ENCODE results near the gene MINDY1. TPM values are rescaled to one million over a fixed set of nuclear protein-coding genes. Genes with fewer than 3 reads are reported as not detected.

Gene MINDY1
- total RNA-seq, 1 donor from 2014 or later: 9.9 TPM

DNA sequence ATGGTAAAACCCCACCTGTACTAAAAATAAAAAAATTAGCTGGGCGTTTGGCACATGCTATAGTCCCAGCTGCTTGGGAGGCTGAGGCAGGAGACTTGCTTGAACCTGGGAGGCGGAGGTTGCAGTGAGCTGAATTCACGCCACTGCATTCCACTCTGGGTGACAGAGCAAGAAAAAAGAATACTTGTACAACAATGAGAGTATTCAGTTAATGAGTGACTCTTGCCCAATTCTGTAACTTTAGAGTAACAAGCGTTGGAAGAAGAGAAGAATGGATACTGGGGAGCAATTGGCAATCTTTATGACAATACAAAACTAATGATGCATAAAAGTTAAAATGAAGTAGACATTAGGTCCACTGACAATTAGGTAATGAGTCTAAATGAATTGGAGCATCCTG, 14.1 kb downstream of the MINDY1 start:
- DNase-seq (ENCODE audit: low read depth in 2 of 2): no peak

DNA sequence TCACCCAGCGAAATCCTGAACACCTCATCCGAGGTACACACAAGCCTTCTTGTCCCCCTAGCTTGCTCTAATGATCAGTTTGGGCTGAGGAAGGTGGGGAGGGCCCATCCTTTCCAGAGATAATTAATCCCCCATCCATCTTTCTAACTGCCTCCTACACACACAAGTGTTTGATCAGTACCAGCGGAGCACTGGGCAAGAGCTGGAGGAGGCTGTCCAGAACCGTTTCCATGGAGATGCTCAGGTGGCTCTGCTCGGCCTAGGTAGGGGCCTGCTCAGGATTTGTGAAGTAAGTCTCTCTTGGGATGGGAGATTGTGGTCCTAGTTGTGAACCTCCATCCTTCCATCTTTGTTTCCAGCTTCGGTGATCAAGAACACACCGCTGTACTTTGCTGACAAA, 18.8 kb downstream of the MINDY1 start:
- no peak for DNase-seq (ENCODE audit: low read depth in 2 of 2)

GRCh38 chr1:150985179-150985825, 21.4 kb downstream of the MINDY1 start:
- DNase-seq (ENCODE audit: low read depth in 2 of 2): no peak

DNA sequence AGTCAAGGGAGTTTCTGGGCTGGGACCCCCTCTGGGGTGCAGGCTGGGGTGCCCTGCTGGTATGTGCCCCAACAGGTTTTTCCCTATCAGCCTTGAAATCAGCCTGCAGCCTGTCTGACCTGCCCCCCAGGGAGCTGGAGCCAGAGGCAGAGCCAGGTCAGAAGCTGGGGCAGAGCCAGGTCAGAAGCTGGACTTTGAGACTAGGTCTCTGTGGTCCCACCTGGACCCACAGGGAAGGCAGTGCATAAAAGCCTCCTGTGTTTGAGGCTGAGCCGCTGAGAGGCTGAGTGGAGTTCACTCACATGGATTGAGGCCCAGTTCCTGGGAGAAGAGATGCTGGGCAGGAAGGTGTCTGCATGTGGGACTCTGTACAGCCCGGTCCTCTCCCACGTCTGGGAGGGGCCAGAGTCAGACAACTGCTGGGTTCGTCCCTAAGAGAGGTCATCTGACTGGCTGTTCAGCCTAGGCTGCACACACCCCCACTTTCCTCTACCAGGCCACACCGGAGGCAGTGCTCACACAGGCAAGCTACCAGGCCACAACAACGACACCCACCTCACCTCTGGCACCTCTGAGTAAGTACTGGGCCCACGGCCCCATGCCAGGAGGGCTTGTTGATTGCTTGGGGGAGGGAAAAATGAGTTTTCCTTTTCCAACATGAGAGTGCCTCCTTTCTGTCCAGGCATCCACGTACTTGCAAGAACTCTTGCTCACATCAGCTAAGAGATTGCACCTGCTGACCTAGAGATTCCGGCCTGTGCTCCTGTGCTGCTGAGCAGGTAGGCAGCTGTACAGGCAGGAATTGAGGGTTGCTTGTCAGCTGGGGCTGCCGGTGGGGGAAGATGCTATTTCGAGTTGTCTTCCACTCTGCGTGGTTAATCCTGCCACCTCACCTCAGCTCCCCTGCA, 24.6 kb downstream of the MINDY1 start, which contains the start of gene ANXA9:
Gene ANXA9 (plus strand): TSS at position 488 of the 908 bp plus-strand sequence. CDS start 814 bp downstream, outside the sequence.
- no peak for DNase-seq (ENCODE audit: low read depth in 2 of 2)

GRCh38 chr1:150981177-150981804, 25.4 kb downstream of the MINDY1 start:
- DNase-seq (ENCODE audit: low read depth in 2 of 2): no peak

DNA sequence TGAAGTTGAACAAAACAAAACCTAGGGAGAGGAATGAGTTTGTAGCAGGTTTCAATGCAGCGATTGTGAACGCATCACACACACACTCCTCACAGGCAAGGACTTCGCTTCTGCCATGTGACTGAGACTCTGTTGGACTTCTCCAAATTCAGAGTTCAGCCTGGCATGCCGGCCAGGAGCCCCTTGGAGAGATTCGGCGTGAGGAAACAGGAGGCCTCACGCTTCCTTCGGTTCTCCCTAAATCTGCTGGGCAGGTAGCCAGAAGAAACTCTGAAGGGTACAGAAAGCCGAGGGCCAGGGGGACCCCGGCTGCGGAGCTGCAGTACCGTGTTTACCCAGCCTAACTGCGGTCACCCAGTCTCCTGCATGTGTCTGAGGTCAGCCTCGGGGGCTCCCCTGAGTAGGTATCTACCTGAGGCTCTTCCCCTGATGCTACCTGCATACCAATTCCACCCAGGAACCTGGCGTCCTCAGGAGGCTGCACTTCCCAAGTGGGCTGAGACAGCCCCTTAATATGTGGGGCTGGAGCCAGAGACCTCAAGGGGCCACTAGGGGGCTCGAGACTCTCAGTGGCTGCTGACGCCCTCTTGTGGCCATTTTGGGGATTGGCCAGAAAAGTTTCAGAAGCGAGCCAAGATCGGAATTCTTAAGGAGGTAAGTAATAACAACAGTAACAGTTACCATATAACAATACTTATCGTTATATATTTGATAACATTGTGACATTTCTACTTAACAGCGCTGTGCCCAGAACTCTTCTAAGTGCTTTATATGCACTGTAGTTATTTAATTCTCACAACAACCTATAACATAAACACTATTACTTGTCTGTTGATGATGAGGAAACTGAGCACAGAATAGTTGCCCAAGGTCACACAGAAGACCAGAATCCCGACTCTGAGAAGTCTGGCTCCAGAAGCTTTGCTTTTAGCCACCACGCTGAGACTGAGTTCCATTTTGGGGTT, 27.3 kb downstream of the MINDY1 start:
- peak; percentile 84 to 87 for DNase-seq (ENCODE audit: low read depth in 2 of 2)

DNA sequence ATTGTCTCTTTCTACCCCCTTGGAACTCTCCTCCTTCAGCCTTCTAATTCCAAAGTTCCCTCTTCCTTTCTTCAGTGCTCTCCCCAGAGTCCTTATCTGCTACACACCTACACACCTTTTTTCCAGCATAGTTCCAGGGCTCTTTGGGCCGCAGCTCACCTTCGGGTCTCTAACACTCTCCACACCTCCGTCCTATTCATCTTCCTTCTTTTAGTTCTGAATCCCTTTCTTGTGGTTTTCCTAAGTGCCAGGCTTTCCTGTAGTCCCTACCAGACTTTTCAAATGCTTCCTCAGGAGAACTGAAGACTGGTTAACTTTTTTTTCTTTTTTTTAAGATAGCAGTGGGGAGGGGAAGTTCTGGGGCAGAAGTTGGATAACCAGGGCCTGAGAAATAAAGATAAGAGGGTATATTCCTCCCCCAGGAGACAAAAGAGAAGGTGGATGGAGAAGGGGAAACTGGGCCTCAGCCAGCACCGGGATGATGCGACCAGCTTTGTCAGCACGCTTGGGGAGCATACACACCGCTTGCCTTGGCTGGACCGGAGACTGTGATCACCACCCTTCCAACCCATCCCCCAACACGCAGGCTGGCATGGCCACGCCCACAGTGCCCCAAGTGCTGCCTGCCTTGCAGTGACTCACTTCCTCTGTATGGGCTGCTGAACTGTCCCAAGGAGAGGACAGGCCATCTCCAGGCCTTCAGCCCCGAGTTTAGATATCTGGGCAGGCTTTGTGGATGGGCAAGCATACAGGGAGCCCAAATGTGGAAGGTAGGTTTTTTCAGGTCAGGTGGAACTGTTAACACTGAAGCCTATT, 29.6 kb downstream of the MINDY1 start:
- peak; percentile 22 to 59 for DNase-seq (ENCODE audit: low read depth in 2 of 2)

DNA sequence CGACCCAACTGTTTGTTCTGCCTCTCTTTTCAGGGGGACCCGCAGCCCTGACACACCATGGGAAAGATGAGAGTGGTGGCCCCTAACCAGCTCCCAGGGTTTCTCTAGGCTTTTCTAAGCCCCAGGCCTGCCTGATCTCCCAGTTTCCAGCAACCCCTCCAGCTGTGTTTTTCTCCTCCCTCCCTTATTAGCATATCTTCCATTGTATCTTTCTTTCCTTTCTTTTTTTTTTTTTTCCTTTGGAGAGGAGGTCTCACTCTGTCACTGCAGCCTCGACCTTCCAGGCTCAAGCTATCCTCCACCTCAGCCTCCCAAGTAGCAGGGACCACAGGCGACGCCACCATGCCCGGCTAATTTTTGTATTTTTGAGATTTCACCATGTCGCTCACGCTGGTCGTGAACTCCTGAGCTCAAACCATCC, 30.3 kb downstream of the MINDY1 start:
- no peak for DNase-seq (ENCODE audit: low read depth in 2 of 2)

GRCh38 chr1:150974580-150975478, 31.9 kb downstream of the MINDY1 start, which contains the start of gene CERS2:
CERS2 (minus strand) TSS chr1:150974835; CDS start chr1:150969090, 5,745 bp downstream.
- peak; percentile 82 to 87 for DNase-seq (ENCODE audit: low read depth in 2 of 2)

GRCh38 chr1:150973836-150974579, 32.7 kb downstream of the MINDY1 start:
- DNase-seq (ENCODE audit: low read depth in 2 of 2): peak; percentile 44 to 49

GRCh38 chr1:150973258-150973835, 33.4 kb downstream of the MINDY1 start:
- DNase-seq (ENCODE audit: low read depth in 2 of 2): peak; percentile 24 to 30

DNA sequence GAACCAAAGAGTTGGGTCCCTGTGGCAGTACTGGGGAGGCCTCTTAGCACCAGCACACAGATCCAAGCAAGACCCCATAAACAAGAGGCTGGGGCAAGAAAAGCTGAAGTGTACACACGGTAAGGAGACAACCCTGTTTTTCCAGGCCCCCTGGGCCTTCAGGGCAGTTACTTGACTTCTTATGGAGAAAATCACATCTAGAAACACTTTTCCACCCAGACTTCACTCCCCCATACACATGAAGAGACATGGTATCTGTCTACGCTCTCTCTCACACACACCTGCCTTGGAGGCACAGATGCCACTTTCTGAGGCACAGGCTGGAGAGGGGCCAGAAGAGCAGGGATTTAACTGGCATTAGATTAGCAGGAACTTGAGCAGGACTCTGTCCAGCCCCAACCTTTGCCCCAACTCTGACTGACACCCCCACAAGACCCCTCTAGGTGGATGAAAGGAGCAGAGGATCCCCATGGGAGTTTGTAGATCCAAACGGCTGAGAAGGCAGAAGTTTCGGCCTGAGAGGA, 34.2 kb downstream of the MINDY1 start:
- DNase-seq (ENCODE audit: low read depth in 2 of 2): no peak

DNA sequence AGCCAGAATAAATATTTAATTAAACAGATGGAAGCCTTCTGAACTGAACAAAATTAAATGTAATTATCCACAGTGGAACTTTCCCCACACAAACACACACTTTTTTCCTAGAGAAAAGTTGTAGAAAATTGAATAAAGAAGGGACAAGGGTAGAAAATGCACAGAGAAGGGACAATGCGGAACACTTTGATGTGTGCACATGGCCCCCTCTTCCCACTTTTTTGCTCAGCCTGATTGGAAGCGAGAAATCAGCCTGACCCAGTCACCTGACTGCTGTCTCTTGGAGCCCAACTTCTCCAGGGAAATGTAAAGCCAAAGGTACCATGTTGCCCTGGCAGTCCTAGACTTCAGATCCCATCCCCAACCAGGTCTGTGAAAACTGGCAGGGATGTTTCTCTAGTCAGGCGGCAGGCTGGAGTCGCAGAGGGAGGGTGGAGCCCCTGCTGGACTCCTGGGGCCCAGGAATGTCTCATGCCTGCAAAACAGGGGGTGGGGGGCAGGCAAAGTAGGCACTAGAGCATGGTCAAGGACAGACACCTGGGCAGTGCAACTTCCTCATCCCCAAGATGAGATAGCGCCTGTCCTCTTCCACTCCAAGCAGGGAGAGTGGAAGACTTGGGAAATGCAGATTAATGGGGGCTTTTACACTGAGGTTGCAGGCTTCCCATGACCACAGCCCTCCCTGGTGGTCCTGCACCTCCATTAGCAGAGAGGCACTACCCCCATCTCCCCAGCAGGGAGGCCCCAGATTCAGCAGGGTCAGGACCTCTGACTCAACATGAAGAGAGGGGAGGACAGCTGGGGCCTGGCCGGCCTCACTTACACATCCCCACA, 34.9 kb downstream of the MINDY1 start:
- no peak for DNase-seq (ENCODE audit: low read depth in 2 of 2)

DNA sequence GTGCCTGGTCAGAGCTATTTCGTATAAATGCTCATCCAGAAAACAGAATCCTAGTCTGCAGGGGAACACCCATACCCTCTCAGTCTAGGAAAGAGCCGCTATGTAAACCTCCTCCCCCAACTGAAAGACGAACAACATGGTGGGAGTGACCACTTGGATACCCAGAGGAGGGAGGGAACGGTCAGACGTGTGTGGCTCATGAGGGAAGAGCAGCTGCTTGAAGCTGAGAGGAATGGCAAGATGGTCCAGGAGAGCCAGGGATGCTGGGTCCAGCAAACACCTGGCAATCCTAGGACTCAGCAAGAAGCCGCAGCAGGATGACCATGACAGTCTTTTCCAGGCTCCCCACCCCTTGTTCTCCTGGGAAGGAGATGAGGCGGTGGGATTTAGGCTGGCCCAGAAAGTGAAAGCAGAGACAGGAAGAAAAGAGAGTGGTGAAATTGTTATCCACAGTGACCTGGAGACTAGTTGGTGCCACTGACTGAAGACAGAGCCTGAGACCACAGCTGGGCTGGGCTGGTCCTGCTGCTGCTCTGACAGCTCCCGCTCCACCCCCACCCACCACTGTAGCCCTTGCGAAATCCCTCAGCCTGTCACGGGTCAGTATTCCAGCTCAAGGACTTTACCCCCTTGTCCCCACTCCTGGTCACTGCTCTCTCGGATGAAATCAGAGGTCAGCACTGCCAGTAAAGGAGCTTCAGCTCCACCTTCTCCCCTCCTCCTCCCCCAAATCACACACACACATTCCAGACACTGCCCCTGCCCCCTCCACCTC, 35.7 kb downstream of the MINDY1 start:
- peak in 1 of 2 donors; percentile 13 for DNase-seq (ENCODE audit: low read depth in 2 of 2)

DNA sequence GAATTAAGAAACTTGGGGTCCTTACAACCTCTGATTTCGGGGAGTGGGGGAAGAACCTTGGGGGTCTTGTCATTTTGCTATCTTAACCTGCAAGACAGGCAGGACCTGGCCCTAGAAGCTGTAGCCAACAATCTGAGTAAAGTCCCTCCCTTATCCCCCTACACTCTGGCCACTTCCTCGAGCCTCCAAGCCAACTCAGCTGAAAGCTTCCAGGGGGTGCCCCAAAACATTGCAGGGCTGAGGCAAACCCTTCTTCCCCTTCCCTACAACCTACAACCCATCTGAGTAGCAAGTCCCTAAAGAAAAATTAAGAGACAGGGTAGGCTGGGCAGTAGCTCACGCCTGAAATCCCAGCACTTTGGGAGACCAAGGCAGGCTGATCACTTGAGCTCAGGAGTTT, 37.1 kb downstream of the MINDY1 start:
- DNase-seq (ENCODE audit: low read depth in 2 of 2): no peak

DNA sequence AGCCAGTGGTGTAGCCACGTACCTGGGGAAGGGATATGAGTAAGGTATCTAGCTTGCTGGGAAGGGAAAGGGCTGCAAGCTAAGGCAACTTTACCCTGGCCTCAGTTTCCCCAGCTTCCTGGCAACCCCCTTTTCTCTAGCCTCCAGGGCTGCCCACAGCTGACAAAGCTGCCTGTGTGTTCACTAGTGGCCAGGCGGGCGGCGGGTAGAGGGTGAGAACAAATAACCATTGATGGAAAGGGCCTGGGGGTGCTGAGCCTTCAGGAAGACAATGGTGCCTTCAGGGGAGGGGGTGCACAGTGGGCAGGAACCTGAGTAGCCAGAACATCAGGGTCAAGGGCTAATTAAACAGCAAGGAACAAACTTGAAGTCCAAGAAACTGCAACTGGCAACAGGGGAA, 38.2 kb downstream of the MINDY1 start:
- no peak for DNase-seq (ENCODE audit: low read depth in 2 of 2)

All from lung microvascular endothelial cell (primary cell).